ENCODE data around the gene PTP4A2.

DNA sequence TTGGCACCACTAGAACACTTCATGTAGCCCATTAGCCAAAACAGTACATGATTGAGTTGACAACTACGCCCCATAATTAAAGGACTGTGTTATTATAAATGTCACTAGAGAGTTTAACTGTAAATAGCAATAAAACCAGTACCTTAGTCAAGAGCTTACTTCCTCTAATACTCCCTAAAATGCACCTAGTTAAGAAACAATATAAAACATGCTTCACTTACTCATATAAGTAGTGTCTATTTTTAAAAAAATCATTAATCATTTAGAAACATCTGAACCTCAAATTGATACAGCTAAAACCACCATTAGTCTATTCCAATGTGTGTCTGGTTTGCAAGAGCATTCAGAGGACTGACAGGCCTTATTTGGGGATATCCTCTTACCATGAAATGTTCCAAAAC lies 25.3 kb downstream of the PTP4A2 start:
- TF ChIP-seq, protein P1, sequence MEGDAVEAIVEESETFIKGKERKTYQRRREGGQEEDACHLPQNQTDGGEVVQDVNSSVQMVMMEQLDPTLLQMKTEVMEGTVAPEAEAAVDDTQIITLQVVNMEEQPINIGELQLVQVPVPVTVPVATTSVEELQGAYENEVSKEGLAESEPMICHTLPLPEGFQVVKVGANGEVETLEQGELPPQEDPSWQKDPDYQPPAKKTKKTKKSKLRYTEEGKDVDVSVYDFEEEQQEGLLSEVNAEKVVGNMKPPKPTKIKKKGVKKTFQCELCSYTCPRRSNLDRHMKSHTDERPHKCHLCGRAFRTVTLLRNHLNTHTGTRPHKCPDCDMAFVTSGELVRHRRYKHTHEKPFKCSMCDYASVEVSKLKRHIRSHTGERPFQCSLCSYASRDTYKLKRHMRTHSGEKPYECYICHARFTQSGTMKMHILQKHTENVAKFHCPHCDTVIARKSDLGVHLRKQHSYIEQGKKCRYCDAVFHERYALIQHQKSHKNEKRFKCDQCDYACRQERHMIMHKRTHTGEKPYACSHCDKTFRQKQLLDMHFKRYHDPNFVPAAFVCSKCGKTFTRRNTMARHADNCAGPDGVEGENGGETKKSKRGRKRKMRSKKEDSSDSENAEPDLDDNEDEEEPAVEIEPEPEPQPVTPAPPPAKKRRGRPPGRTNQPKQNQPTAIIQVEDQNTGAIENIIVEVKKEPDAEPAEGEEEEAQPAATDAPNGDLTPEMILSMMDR (conservative IDR thresholded peaks at IDR 0.05; ENCODE audit: low read length), result no peak
- TF ChIP-seq EZH2phosphoT487 (IDR thresholded peaks at IDR 0.05; ENCODE audit: borderline replicate concordance), result no peak
